Epithelial cell of prostate (primary cell): ENCODE data around the gene GRM4.

Experiments
- DNase-seq: peaks from one replicate; pipeline ENCODE4 v3.0.0-alpha.2; 2011; ENCODE audit warnings: low read depth, low spot score
- H3K27ac ChIP-seq: fragments of 450-650 bp; 2 replicates; pipeline ENCODE4 v1.5.1; 2017; ENCODE audit warnings: mild to moderate bottlenecking

GRM4 gene

GRCh38 chr6:33985947-33986346 lies 159.9 kb downstream of the GRM4 start:
- no peak for DNase-seq
- no peak overlapping the region for H3K27ac ChIP-seq

DNA sequence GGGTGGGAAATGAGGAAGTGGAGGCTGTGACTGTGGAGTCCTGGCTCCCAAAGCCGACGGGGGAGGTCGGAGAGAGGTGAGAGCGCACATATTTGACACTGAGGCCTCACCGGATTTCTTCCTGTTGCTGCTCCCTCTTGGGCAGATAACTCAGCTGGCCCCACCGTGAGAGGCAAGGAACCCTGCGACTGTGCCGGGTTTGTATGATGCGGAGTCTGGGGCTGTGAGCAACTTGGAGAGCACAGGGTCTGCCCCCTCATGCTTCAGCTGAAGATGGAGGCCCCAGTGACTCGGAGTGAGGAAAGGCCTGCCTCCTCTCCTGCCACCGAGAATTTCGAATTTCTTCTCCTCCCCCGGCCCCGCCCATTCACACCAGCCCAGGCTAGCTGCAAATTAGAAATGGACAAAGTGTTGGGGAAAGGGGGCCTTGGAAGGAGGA lies 160.6 kb downstream of the GRM4 start:
- H3K27ac ChIP-seq: no peak overlapping the region
- DNase-seq: no peak

GRCh38 chr6:33984466-33985312 lies 161.2 kb downstream of the GRM4 start:
- no peak for DNase-seq
- H3K27ac ChIP-seq: no peak overlapping the region

DNA sequence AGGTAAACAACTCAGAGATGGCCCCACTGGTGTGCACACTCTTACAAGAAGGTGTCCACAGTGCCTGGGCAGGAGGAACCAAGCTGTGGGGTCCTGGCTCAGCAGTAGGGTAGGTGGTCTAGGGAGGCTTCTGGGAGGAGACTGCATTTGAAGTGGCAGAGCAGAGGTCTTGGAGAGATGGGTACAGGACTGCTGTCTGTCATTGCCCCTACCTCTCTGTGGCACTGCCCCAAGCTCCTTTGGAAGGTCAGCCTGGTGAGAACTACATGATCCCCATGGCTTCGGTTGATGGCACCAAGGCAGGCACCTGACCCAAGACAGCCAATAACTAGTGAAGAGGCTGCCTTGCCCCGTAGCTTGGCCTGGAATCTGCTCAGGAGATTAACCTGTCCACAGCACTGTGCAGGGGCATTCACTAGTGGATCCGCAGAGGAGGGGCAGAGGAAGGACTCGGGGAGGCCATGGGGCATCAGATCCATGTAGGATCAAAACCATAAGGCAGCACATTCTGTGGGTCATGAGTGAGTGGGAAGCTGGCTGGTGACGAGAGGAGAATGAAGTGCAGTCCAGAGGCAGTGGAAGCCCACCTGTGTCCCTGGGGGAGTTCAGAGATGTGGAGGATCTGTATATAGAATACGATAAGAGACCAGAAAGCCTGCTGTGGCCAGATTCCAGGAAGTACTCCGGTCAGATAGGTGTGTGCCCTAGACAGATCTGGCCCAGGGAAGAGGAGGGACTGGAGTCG lies 162.0 kb downstream of the GRM4 start:
- DNase-seq: no peak
- no peak overlapping the region for H3K27ac ChIP-seq

GRCh38 chr6:33983109-33983716 lies 162.7 kb downstream of the GRM4 start:
- peak; percentile 22 for DNase-seq
- H3K27ac ChIP-seq: no peak overlapping the region

DNA sequence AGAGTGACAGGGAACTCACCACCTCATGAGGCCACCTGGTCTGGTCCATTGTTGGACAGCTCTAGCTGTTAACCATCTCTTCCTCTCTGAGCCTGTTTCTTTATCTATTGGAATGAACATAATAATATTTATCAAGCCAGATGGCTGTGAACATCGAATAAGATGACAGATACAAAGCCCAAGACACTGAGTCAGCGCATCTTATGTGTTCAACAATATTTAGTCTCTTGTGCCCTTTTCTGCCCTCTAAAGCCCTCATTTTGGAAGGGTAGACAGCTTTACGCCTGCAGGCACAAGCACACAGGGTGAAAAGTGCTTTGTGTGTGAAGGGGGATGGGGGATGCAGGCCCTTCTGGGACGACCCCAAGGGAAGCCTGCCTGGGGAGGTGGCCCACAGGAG lies 164.0 kb downstream of the GRM4 start:
- DNase-seq: no peak
- H3K27ac ChIP-seq: no peak overlapping the region

GRCh38 chr6:33981421-33981820 lies 164.5 kb downstream of the GRM4 start:
- no peak overlapping the region for H3K27ac ChIP-seq
- DNase-seq: no peak

- H3K27ac ChIP-seq: no peak overlapping the region
- no peak for DNase-seq
Measured at GRCh38 chr6:33980176-33981175, 165.4 kb downstream of the GRM4 start.

DNA sequence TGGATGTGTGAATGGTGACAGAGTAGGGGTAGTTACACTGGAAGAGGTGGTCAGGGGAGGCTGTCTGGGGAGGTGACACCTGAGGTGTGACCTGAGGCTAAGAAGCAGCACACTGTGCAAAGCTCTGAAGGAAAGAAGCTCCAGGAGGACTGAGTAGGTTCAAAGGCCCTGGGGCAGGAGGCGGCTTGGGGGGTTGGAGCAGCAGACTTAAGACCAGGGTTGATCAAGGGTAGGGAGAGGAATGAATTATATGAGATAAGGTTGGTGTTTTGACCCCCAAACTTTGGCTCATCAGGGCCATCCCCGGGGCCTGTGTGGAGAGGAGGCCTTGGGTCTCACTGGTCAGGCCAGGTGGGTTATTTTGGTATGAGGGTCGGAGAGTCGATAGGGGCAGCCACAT lies 166.1 kb downstream of the GRM4 start:
- no peak for DNase-seq
- no peak overlapping the region for H3K27ac ChIP-seq

GRCh38 chr6:33978412-33979150 lies 167.3 kb downstream of the GRM4 start:
- DNase-seq: no peak
- H3K27ac ChIP-seq: no peak overlapping the region

GRCh38 chr6:33977606-33978411 lies 168.1 kb downstream of the GRM4 start:
- DNase-seq: no peak

GRCh38 chr6:33976437-33977360 lies 169.2 kb downstream of the GRM4 start:
- no peak overlapping the region for H3K27ac ChIP-seq
- no peak for DNase-seq

More at GRCh38 chr6:33977606-33978411, 168.1 kb downstream of the GRM4 start:
- no peak overlapping the region for H3K27ac ChIP-seq

DNA sequence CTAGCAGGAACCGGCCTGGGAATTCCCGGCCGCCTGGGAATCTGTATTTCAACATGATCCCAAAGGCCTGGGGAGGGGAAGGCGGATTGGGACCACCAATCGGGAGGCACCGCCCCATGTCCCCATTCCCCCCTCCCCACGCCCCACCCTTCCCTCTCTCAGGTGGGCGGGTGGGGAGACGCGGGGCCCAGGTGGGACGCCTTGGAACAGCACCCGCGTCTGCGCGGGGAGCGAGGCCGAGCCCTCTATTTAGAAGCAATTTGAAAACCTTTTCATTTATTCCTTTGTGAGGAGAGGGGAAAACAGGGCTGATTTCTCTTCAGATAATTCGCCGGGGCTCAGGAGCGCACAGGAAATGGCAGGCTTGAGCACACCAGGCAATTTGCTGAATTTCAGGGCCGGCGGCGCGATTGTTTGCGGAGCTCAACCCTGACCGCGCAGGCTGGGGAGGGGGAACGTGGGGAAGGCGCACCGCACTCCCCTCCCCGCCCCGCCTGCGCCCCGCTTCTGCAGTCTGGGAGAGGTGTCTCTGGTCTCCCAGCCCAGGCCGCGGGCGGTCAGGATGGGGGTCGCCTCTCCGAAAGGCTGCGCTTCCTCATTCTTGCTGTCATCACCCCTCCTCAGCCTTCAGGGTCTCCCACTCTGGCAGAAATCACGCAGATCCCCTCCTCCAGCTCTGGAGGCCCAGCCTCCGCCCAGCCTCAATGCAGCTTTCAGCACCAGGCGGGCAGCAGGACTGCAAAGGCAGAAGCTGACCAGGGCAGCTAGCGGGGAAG lies 170.0 kb downstream of the GRM4 start:
- H3K27ac ChIP-seq: no peak overlapping the region
- no peak for DNase-seq

- DNase-seq: no peak
- no peak overlapping the region for H3K27ac ChIP-seq
Measured at GRCh38 chr6:33974471-33974870, 171.4 kb downstream of the GRM4 start.

GRCh38 chr6:33974030-33974429 lies 171.9 kb downstream of the GRM4 start:
- H3K27ac ChIP-seq: no peak overlapping the region
- DNase-seq: no peak

- no peak for DNase-seq
- no peak overlapping the region for H3K27ac ChIP-seq
Measured at GRCh38 chr6:33971580-33971979, 174.3 kb downstream of the GRM4 start.
